Activated T-helper 1 cell treated with anti-CD3 and anti-CD28 coated beads, Interleukin-12 subunit alpha, Interleukin-12 subunit beta, Interleukin-2, Interleukin-4 antibody, amounts not matched to agents 30 ng/mL and 10 ng/mL and 1 ng/mL, durations not matched to agents 14 hours and 24 hours and 36 hours (primary cell): ENCODE measurements around the gene APBA1. TPM values are rescaled to one million over a fixed set of nuclear protein-coding genes. Genes with fewer than 3 reads are reported as not detected.
"Not testable (repeated sequence)": the region's sequence is repeated elsewhere in the genome, so short reads cannot be mapped to it uniquely, and the experiment has no call there.

Source experiments
- DNase-seq: peaks from one replicate; pipeline ENCODE4 v3.0.0; 2021; ENCODE audit warnings: low spot score
- H3K27ac Mint-ChIP-seq: one replicate; pipeline ENCODE4 v1.8.0; 2021; ENCODE audit warnings: mild to moderate bottlenecking, mixed read lengths
- H3K27me3 Mint-ChIP-seq: one replicate; pipeline ENCODE4 v1.8.0; 2022; ENCODE audit warnings: mild to moderate bottlenecking, moderate library complexity, mixed read lengths; ENCODE audit not compliant: insufficient read depth
- H3K36me3 Mint-ChIP-seq: one replicate; pipeline ENCODE4 v1.8.0; 2021; ENCODE audit warnings: low read depth, mixed read lengths
- H3K4me1 Mint-ChIP-seq: one replicate; pipeline ENCODE4 v1.8.0; 2021; ENCODE audit warnings: low read depth, mixed read lengths
- H3K4me3 Mint-ChIP-seq: one replicate; pipeline ENCODE4 v1.8.0; 2021; ENCODE audit warnings: mild to moderate bottlenecking, moderate library complexity, mixed read lengths
- H3K9me3 Mint-ChIP-seq: one replicate; pipeline ENCODE4 v1.8.0; 2021; ENCODE audit warnings: mixed read lengths
- intact Hi-C: fragments of 100-400 bp; cut with micrococcal nuclease; formaldehyde crosslinking; loops from one replicate; pipeline ENCODE4 v1.15.1; 2024
- total RNA-seq: library from RNA; stranded (reverse); gene quantifications from 2 replicates; pipeline ENCODE4 v1.2.3, GENCODE V29; 2022

The APBA1 gene
- total RNA-seq, 1 donor from 2014 or later, result 3.5 TPM

GRCh38 chr9:69617006-69617405 lies 55.2 kb downstream of the APBA1 start:
- intact Hi-C loops, result no loop called here
- Mint-ChIP-seq H3K36me3 (no peaks in the 10 kb centered on the region), H3K27me3 (no peaks in the 10 kb centered on the region), H3K4me1 (no peaks in the 10 kb centered on the region), H3K9me3 (peaks cover 3% of the 10 kb centered on the region), H3K4me3 (no peak overlapping the region), H3K27ac (no peak overlapping the region)
- no peak for DNase-seq

GRCh38 chr9:69615880-69616279 lies 56.3 kb downstream of the APBA1 start:
- intact Hi-C loops, result no loop called here
- DNase-seq, result no peak
- H3K27ac Mint-ChIP-seq, result no peak overlapping the region
- H3K4me3 Mint-ChIP-seq, result no peak overlapping the region
- no peaks in the 10 kb centered on the region for H3K4me1 Mint-ChIP-seq
- no peaks in the 10 kb centered on the region for H3K36me3 Mint-ChIP-seq
- no peaks in the 10 kb centered on the region for H3K27me3 Mint-ChIP-seq
- H3K9me3 Mint-ChIP-seq, result peaks cover 3% of the 10 kb centered on the region

- Mint-ChIP-seq H3K27ac (no peak overlapping the region), H3K27me3 (peaks cover 2% of the 10 kb centered on the region), H3K36me3 (no peaks in the 10 kb centered on the region), H3K4me3 (no peak overlapping the region), H3K4me1 (no peaks in the 10 kb centered on the region), H3K9me3 (no peaks in the 10 kb centered on the region)
- intact Hi-C loops, result no loop called here
- DNase-seq, result no peak
These were observed 61.0 kb downstream of the APBA1 start for GRCh38 chr9:69611221-69611620.

GRCh38 chr9:69609156-69609555 lies 63.0 kb downstream of the APBA1 start:
- intact Hi-C loops, result no loop called here

GRCh38 chr9:69606089-69606488 lies 66.1 kb downstream of the APBA1 start:
- no peak for DNase-seq
- no peak overlapping the region for H3K27ac Mint-ChIP-seq
- H3K4me3 Mint-ChIP-seq, result no peak overlapping the region
- H3K36me3 Mint-ChIP-seq, result no peaks in the 10 kb centered on the region
- intact Hi-C loops, result no loop called here
- no peaks in the 10 kb centered on the region for H3K4me1 Mint-ChIP-seq
- no peaks in the 10 kb centered on the region for H3K9me3 Mint-ChIP-seq
- peaks cover 2% of the 10 kb centered on the region for H3K27me3 Mint-ChIP-seq

More at GRCh38 chr9:69609156-69609555, 63.0 kb downstream of the APBA1 start:
- DNase-seq, result no peak
- Mint-ChIP-seq H3K36me3 (no peaks in the 10 kb centered on the region), H3K27ac (no peak overlapping the region), H3K4me1 (no peaks in the 10 kb centered on the region), H3K27me3 (peaks cover 2% of the 10 kb centered on the region), H3K4me3 (no peak overlapping the region), H3K9me3 (no peaks in the 10 kb centered on the region)

- Mint-ChIP-seq H3K4me3 (no peak overlapping the region), H3K27ac (no peak overlapping the region), H3K4me1 (no peaks in the 10 kb centered on the region), H3K27me3 (peaks cover 2% of the 10 kb centered on the region), H3K9me3 (no peaks in the 10 kb centered on the region), H3K36me3 (no peaks in the 10 kb centered on the region)
- no peak for DNase-seq
- intact Hi-C loops, result no loop called here
These were observed 66.8 kb downstream of the APBA1 start for GRCh38 chr9:69605406-69605805.

- DNase-seq, result no peak
- Mint-ChIP-seq H3K4me3 (no peak overlapping the region), H3K27me3 (no peaks in the 10 kb centered on the region), H3K4me1 (no peaks in the 10 kb centered on the region), H3K27ac (no peak overlapping the region), H3K36me3 (no peaks in the 10 kb centered on the region), H3K9me3 (no peaks in the 10 kb centered on the region)
- intact Hi-C loops, result no loop called here
These were observed 67.5 kb downstream of the APBA1 start for GRCh38 chr9:69604568-69605219.

GRCh38 chr9:69603656-69604055 lies 68.5 kb downstream of the APBA1 start:
- H3K27me3 Mint-ChIP-seq, result no peaks in the 10 kb centered on the region
- H3K36me3 Mint-ChIP-seq, result no peaks in the 10 kb centered on the region
- no peak overlapping the region for H3K27ac Mint-ChIP-seq
- H3K4me3 Mint-ChIP-seq, result no peak overlapping the region
- intact Hi-C loops, result no loop called here
- no peaks in the 10 kb centered on the region for H3K4me1 Mint-ChIP-seq
- H3K9me3 Mint-ChIP-seq, result no peaks in the 10 kb centered on the region
- no peak for DNase-seq

- intact Hi-C loops, result no loop called here
- DNase-seq, result no peak
- H3K36me3 Mint-ChIP-seq, result no peaks in the 10 kb centered on the region
- H3K9me3 Mint-ChIP-seq, result no peaks in the 10 kb centered on the region
- H3K27me3 Mint-ChIP-seq, result no peaks in the 10 kb centered on the region
- H3K27ac Mint-ChIP-seq, result no peak overlapping the region
- H3K4me3 Mint-ChIP-seq, result no peak overlapping the region
- H3K4me1 Mint-ChIP-seq, result no peaks in the 10 kb centered on the region
These were observed 69.4 kb downstream of the APBA1 start for GRCh38 chr9:69602773-69603172.

- no peak overlapping the region for H3K4me3 Mint-ChIP-seq
- no peak overlapping the region for H3K27ac Mint-ChIP-seq
- DNase-seq, result no peak
- H3K27me3 Mint-ChIP-seq, result no peaks in the 10 kb centered on the region
- H3K4me1 Mint-ChIP-seq, result no peaks in the 10 kb centered on the region
- intact Hi-C loops, result no loop called here
- H3K36me3 Mint-ChIP-seq, result no peaks in the 10 kb centered on the region
- H3K9me3 Mint-ChIP-seq, result peaks cover 2% of the 10 kb centered on the region
These were observed 70.5 kb downstream of the APBA1 start for GRCh38 chr9:69601698-69602097.

GRCh38 chr9:69600314-69601047 lies 71.7 kb downstream of the APBA1 start:
- Mint-ChIP-seq H3K36me3 (no peaks in the 10 kb centered on the region), H3K27me3 (no peaks in the 10 kb centered on the region), H3K9me3 (peaks cover 4% of the 10 kb centered on the region), H3K4me1 (no peaks in the 10 kb centered on the region), H3K4me3 (no peak overlapping the region), H3K27ac (no peak overlapping the region)
- DNase-seq, result no peak
- intact Hi-C loops, result no loop called here

- intact Hi-C loops, result no loop called here
- no peaks in the 10 kb centered on the region for H3K4me1 Mint-ChIP-seq
- H3K9me3 Mint-ChIP-seq, result peaks cover 4% of the 10 kb centered on the region
- H3K27ac Mint-ChIP-seq, result no peak overlapping the region
- H3K27me3 Mint-ChIP-seq, result no peaks in the 10 kb centered on the region
- H3K36me3 Mint-ChIP-seq, result no peaks in the 10 kb centered on the region
- no peak overlapping the region for H3K4me3 Mint-ChIP-seq
- no peak for DNase-seq
These were observed 72.8 kb downstream of the APBA1 start for GRCh38 chr9:69599232-69599971.

GRCh38 chr9:69596906-69597305 lies 75.3 kb downstream of the APBA1 start:
- H3K4me3 Mint-ChIP-seq, intact Hi-C loops, H3K36me3 Mint-ChIP-seq, DNase-seq, H3K27me3 Mint-ChIP-seq, H3K9me3 Mint-ChIP-seq, H3K27ac Mint-ChIP-seq, H3K4me1 Mint-ChIP-seq: not testable (repeated sequence)
